ENCODE results near the gene LRP11.
"Not testable (repeated sequence)": the region's sequence is repeated elsewhere in the genome, so short reads cannot be mapped to it uniquely, and the experiment has no call there.

Gene LRP11

GRCh38 chr6:149869275-149869892 is 5.2 kb upstream of the LRP11 start:
- DNase-seq (ENCODE audit: low read depth) = no peak

DNA sequence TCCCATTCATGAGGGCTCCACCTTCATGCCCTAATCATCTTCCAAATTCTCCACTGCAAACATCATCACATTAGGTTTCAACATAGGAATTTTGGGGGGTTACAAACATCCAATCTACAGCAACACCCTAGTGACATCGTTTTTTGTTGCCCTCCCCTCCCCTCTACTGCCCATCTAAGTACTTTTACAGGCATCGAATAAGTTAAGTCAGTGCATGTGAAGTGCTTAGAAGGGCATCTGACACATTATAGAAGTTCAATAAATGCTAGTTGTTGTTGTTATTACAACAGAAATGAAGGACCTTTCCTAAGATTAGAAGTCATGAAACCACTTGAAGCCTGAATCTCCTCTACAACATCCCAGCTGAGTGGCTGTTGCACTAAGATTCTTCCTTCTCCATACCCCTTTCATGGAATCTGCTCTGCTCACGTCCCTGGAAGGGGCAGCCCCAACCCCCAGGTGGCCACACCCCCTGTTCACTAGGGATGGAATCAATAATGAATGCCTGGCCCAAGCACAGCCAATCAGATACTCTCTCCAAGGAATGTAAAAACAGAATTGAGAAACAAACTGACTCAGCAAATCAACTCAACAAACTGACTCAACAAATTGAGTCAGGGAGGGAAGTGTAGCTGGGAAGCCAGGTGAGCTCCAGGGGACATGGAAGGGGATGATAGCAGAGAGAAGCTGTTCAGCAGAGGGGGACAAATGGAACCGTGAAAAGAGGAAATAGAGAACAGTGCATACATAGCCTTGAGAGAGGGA is 3.9 kb upstream of the LRP11 start:
- DNase-seq (ENCODE audit: low read depth) = peak; percentile 74

GRCh38 chr6:149864578-149865535 is 698 bp upstream of the LRP11 start:
- no peak for DNase-seq (ENCODE audit: low read depth)

DNA sequence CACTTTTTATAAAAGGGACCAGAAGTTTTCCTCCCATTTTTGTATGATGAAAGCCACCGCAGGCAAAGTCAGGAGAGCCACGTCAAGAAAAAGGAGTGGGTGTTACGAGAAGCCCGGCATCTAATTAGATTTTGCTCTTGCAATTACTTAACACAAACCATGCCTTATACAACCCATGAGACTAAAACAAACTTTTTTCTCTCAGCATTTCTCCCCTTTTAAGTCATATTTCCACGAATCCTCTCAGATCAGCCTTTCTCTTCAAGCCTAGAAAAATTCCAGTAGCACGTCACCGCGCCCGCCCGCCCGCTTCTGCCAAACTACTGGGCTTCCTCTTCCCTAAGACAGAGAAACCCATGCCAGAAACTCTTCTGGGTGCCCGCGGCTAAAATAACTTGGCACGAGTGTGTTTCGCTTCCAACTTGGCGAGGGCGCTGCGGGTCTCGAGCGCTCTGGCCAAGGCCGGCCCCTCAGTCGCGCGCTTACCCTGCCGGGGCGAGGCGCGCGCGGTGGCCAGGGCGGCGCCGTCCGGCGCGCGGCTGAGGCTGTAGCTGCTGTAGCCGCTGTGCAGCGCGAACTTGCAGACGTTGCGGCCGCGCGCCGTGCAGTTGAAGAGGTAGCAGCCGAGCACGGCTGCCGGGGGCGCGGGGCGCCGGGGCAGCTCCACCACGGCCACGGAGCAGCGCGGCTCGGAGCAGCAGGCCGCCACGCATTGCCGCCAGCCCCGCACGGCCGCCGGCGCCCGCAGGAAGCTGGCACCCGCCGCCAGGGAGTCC is 1.0 kb downstream of the LRP11 start:
- no peak for DNase-seq (ENCODE audit: low read depth)

DNA sequence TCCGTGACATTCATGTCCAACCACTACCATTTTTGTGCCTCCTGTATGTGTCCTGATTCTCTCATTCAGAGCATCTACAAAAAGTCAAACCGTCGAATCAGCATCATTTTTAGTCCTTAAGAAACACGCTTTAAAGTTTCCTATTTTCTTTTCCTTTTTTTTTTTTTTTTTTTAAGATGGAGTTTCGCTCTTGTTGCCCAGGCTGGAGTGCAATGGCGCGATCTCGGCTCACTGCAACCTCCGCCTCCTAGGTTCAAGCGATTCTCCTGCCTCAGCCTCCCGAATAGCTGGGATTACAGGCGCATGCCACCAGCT is 1.8 kb downstream of the LRP11 start:
- not testable (repeated sequence) for DNase-seq (ENCODE audit: low read depth)

DNA sequence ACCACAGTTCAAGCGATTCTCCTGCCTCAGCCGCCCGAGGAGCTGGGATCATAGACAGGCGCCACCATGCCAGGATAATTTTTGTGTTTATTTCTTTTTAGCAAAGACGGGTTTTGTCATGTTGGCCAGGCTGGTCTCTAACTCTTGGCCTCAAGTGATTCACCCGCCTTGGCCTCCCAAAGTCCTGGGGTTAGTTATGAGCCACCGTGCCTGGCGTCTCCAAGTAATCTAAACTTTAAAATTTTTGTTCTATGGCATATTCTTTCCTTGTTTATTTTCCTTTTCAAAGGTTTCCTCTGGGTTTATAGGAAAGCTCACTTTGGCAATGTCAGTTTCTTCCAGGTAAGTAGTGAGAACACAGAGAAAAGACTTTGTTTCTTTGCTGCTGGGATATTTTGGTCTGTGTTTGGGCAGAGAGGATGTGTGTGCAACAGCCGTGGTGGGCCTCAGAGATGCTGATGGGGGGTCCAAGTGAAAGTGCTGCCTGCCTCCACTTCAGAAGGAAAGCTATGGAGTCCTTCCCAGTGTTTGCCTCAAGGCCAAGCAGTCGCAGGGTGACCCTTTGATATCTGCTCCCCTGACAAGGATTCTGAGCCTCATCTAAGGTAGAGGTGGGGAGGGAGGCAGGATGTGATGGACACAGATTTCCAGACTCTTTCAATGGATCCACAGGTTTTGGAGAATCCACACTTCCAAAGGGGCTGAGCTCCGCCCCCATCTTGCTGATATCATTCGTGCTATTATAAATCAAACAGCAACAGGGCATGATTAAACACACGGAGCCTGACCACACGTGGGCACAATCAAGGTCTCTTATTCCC is 2.3 kb downstream of the LRP11 start:
- DNase-seq (ENCODE audit: low read depth) = no peak

- no peak for DNase-seq (ENCODE audit: low read depth)
These were observed 3.1 kb downstream of the LRP11 start for GRCh38 chr6:149860834-149861602.

- no peak for DNase-seq (ENCODE audit: low read depth)
These were observed 3.7 kb downstream of the LRP11 start for GRCh38 chr6:149860513-149860833.

GRCh38 chr6:149859938-149860337 is 4.2 kb downstream of the LRP11 start:
- no peak for DNase-seq (ENCODE audit: low read depth)

- DNase-seq (ENCODE audit: low read depth) = no peak
These were observed 4.8 kb downstream of the LRP11 start for GRCh38 chr6:149859368-149859767.

DNA sequence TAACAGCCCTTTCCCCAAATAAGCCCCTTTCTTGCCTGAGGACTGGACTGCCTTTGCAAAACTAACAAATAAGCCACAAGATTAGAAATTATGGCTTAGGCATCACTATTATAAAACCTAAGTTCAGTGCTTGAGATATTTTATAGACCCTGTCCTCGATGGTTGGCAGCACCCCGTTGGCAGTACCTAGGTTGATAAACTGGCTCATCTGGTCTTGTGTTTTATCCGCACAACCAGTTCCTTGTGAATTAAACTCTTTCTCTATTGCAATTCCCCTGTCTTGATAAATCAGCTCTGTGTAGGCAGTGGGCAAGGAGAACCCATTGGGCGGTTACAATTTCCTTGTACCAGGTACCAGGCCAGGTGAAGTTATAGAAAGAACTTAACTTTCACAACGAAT is 6.6 kb downstream of the LRP11 start:
- no peak for DNase-seq (ENCODE audit: low read depth)

DNA sequence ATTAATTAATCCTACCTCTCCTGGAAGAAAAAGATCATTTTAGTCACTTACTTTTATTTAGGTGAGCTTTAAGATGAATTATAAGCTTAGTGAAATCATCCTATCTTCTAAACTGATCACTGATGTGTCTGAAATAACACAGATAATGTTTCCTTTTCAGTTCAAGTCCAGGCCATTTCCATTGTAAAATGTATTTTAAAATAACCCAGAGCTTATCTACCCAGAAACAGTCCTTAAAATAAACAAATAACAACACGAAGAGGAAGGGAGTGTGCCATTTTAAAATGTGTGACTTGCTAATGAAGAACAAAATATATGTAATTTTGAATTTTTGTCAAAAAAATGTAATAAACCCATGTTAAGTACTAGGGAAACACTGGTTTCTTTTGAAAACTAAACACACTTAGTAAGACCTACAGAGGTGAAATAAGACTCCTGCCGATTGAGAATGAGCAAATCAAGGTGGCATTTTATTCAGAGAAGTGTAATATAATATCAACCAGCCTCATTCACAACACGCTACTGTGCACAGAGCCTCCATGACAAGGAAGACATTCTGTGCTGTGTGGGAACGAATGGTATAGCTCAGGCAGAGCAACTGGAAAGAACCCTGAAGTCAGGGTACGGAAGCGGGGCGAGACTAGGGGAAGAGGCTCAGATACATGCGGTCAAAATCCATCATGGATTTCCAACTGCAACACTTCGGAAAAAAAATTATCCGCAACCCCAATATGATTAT is 7.7 kb downstream of the LRP11 start:
- no peak for DNase-seq (ENCODE audit: low read depth)

- DNase-seq (ENCODE audit: low read depth) = no peak
These were observed 8.4 kb downstream of the LRP11 start for GRCh38 chr6:149855741-149856140.

DNA sequence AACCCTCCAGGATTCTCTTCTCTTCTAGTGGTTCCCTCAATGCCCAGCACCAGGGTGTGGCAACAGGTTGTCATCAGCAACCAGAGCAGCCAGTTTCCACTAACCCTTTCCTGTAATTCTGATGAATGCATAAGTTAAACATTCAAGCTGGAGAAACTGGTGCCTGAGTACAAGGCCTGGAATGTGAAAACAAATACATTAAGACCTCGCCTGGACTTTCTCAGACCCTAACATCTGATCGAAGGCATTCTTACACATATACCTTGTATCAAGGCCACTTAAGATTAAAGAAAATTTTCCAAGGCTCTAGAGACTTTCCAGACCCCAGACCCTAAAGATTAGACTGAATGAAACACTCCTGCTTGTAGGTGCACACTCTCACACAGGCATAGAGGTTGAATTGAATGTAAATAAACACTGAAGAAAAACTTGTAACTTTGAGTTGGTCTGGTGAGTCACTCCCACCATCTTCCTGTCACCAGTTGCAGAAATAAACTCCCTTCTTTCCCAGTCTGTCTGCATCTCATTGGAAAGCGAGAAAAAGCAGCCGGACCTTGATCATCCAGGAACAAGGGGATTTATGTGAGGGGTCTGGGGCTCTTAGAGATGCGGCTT is 9.0 kb downstream of the LRP11 start:
- peak; percentile 97 for DNase-seq (ENCODE audit: low read depth)

DNA sequence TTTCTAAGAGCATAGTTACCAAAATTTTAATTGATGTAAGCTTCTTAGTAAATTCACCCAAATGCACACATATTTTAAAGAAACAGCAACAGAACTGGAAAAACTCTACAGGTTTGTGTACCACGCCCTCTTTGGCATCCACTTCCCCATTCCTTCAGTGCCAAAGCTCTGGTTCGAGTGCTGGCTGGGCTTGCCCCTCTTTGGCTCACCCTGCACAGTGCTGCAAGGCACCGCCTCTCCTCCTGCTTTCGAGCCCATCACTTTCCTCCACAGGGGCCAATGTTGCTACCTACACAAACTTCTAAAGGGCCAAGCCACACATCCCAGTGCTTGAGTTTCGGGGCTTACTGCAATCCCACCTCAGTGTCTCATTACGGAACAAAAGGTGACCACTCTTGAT is 9.6 kb downstream of the LRP11 start:
- DNase-seq (ENCODE audit: low read depth) = no peak

DNA sequence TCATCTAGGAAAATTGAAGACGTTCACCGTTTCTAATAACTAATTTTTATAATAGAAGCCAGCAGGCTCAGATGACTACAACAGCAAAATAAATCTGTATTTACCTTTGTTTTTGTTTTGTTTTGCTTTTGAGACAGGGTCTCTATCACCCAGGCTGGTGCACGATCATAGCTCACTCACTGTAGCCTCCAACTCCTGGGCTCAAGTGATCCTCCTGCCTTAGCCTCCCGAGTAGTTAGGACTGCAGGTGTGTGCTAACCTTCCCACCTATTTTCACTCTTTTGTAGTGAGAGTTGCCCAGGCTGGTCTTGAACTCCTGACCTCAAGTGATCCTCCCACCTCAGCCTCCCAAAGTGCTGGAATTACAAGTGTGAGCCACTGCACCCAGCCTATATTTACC is 10.1 kb downstream of the LRP11 start:
- not testable (repeated sequence) for DNase-seq (ENCODE audit: low read depth)

DNA sequence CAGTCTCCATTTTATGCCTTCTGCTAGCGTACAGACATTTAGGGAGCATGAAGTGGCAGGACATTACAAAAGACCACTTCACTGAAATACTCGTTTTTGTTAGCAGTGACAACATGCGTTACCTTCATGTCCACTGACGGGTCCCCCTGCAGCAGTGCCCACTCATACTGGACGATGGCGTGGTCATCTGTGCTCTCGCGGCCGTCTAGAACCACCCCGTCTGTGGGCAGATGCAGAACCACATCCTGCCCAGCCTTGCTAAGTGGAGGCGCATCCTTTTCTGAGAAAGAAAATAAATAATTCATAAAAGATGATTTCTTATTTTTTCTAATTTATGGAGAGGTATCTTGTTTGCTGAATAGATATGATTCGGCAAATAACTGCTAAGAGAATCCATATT is 11.3 kb downstream of the LRP11 start:
- DNase-seq (ENCODE audit: low read depth) = no peak

DNA sequence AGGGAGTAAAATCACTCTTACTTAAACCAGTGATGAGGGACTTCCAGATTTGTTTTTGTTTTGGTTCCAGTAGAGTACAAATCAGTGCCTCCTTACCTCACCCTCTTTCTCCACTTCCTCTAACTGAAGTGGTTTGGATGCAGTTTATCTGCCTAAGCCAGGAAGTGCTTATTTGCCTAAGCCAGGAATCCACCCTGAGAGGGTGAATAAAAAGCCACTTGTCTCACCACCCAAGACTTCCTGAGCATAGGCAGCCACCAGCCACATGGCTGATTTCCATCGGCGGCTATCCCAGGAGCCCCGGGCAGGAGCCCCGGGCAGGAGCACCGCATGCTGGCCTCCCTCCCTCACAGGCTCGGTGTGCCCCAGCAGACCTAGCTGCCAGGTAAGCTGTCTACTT is 12.0 kb downstream of the LRP11 start:
- DNase-seq (ENCODE audit: low read depth) = no peak

DNA sequence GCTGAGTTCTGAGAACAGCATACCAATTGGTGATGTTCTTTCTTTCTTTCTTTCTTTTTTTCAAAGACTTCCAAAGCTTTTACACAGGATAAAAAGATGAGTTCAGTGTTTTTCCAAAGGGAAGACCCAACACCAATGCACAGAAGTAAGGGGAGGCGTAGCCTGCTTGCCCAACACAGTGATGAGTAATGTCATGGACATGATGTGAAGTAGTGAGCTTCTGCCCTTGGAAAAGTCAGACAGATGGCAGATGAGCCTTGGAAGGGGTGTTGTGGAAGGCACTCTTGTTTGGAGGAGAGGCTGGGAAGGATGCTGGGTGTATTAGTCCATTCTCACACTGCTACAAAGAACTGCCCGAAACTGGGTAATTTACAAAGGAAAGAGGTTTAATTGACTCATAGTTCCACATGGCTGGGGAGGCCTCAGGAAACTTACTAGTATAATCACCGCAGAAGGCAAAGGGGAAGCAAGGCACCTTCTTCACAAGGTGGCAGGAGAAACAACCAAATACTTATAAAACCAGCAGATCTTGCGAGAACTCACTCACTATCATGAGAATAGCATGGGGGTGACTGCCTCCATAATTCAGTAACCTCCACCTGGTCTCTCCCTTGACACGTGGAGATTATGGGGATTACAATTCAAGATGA is 12.6 kb downstream of the LRP11 start:
- no peak for DNase-seq (ENCODE audit: low read depth)

Measured in HS-5 (cell line).